Prostate gland (tissue), 2 donors: ENCODE data around the gene ANGEL1.

Experiments
- POLR2A ChIP-seq: fragments of 450-650 bp; IDR thresholded peaks from one replicate; pipeline ENCODE4 v1.6.1; 2016; ENCODE audit warnings: antibody characterized with exemption, mild to moderate bottlenecking
- TF ChIP-seq, protein P1 (sequence below), 4 experiments: fragments of 200-600 bp in 2 of 4; fragments of 450-650 bp in 2 of 4; sonication (generic) in 2 of 4; IDR thresholded peaks; 1 replicate in 3 of 4; 2 replicates in 1 of 4; pipeline ENCODE4 v1.5.1; 2016 to 2019; ENCODE audit warnings: antibody characterized with exemption in 4 of 4, mild to moderate bottlenecking in 2 of 4, moderate library complexity in 2 of 4

DNA sequence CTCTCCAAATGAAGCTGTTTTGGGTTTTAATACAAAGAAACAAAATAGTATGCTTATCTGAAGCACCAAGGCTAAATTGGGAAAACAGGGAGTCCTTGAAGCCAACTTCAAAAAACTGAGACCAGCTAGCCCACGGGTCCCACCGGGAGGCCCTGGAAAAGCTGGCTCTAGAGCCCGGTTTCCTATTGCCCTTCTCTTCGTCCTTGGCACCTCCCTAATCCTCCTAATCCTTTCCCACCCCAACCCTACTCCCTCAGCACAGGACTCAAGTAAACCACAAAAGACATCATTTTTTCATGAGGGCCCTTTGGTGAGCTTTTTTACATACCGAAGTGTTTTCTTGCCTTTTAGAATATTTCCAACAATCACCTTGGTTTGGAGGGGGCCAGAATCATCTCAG, 24.8 kb upstream of the ANGEL1 start:
- TF ChIP-seq, protein P1, sequence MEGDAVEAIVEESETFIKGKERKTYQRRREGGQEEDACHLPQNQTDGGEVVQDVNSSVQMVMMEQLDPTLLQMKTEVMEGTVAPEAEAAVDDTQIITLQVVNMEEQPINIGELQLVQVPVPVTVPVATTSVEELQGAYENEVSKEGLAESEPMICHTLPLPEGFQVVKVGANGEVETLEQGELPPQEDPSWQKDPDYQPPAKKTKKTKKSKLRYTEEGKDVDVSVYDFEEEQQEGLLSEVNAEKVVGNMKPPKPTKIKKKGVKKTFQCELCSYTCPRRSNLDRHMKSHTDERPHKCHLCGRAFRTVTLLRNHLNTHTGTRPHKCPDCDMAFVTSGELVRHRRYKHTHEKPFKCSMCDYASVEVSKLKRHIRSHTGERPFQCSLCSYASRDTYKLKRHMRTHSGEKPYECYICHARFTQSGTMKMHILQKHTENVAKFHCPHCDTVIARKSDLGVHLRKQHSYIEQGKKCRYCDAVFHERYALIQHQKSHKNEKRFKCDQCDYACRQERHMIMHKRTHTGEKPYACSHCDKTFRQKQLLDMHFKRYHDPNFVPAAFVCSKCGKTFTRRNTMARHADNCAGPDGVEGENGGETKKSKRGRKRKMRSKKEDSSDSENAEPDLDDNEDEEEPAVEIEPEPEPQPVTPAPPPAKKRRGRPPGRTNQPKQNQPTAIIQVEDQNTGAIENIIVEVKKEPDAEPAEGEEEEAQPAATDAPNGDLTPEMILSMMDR (IDR thresholded peaks at IDR 0.05) = no peak
- TF ChIP-seq POLR2A = no peak
